ENCODE data around the gene PTPRA. TPM values are rescaled to one million over a fixed set of nuclear protein-coding genes. Genes with fewer than 3 reads are reported as not detected.

Gene PTPRA
- total and polyA plus RNA-seq, 2 of the 13 experiments (the other 11 are each of a cell fraction or from before 2014, with no cell fraction given), result 47.2 to 127 TPM

- TF ChIP-seq ZBTB46 (CRISPR knock-in tag; IDR thresholded peaks at IDR 0.05; ENCODE audit: borderline replicate concordance), result peak; percentile 70; the same call in 1 of the 2 replicates
- TF ChIP-seq ZNF512 (CRISPR knock-in tag; IDR thresholded peaks at IDR 0.05), result peak; percentile 57; the same call in 1 of the 2 replicates
- TF ChIP-seq ZNF12 (CRISPR knock-in tag; IDR thresholded peaks at IDR 0.05), result peak; percentile 69
- no peak for TF ChIP-seq HDAC6 (IDR thresholded peaks at IDR 0.05; ENCODE audit: low read depth, low read length)
- TF ChIP-seq ZNF777 (CRISPR knock-in tag; IDR thresholded peaks at IDR 0.05), result no peak
- no peak for TF ChIP-seq HOXA9 (CRISPR knock-in tag; IDR thresholded peaks at IDR 0.05; ENCODE audit: borderline replicate concordance)
- peak; percentile 78; the same call in 1 of the 2 replicates for TF ChIP-seq KDM3A (CRISPR knock-in tag; IDR thresholded peaks at IDR 0.05; ENCODE audit: low read depth)
- no peak for TF ChIP-seq ZKSCAN5 (CRISPR knock-in tag; IDR thresholded peaks at IDR 0.05)
- TF ChIP-seq ZHX1 (CRISPR knock-in tag; IDR thresholded peaks at IDR 0.05; ENCODE audit: low read depth), result peak; percentile 91
- TF ChIP-seq CBX2 (IDR thresholded peaks at IDR 0.05; ENCODE audit: low read depth, low read length), result no peak
- no peak for TF ChIP-seq CBX2 (CRISPR knock-in tag; IDR thresholded peaks at IDR 0.05; ENCODE audit: low read depth)
- TF ChIP-seq ZNF543 (CRISPR knock-in tag; IDR thresholded peaks at IDR 0.05), result peak; percentile 85; the same call in 1 of the 2 replicates
- no peak for TF ChIP-seq ETS1 (CRISPR knock-in tag; IDR thresholded peaks at IDR 0.05)
- TF ChIP-seq MTA1 (CRISPR knock-in tag; IDR thresholded peaks at IDR 0.05; ENCODE audit: borderline replicate concordance), result peak; percentile 77; the same call in 1 of the 2 replicates
- TF ChIP-seq, protein P1, sequence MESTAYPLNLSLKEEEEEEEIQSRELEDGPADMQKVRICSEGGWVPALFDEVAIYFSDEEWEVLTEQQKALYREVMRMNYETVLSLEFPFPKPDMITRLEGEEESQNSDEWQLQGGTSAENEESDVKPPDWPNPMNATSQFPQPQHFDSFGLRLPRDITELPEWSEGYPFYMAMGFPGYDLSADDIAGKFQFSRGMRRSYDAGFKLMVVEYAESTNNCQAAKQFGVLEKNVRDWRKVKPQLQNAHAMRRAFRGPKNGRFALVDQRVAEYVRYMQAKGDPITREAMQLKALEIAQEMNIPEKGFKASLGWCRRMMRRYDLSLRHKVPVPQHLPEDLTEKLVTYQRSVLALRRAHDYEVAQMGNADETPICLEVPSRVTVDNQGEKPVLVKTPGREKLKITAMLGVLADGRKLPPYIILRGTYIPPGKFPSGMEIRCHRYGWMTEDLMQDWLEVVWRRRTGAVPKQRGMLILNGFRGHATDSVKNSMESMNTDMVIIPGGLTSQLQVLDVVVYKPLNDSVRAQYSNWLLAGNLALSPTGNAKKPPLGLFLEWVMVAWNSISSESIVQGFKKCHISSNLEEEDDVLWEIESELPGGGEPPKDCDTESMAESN (CRISPR knock-in tag; conservative IDR thresholded peaks at IDR 0.05), result peak; percentile 75; the same call in 1 of the 2 replicates
- no peak; the same call in none of the 2 replicates for TF ChIP-seq ZFP36L1 (CRISPR knock-in tag; IDR thresholded peaks at IDR 0.05)
- TF ChIP-seq ZNF326 (CRISPR knock-in tag; IDR thresholded peaks at IDR 0.05; ENCODE audit: borderline replicate concordance), result 0 out of 2 replicates have a peak, but pooled peaks have one; percentile 74
These were observed at the start of gene PTPRA (continued) for GRCh38 chr20:2873010-2873746.
